ENCODE results near the gene MLST8. TPM values are rescaled to one million over a fixed set of nuclear protein-coding genes. Genes with fewer than 3 reads are reported as not detected.
"Not testable (repeated sequence)": the region's sequence is repeated elsewhere in the genome, so short reads cannot be mapped to it uniquely, and the experiment has no call there.

MLST8 gene
- total RNA-seq, 1 donor from 2014 or later, result 21.8 TPM

DNA sequence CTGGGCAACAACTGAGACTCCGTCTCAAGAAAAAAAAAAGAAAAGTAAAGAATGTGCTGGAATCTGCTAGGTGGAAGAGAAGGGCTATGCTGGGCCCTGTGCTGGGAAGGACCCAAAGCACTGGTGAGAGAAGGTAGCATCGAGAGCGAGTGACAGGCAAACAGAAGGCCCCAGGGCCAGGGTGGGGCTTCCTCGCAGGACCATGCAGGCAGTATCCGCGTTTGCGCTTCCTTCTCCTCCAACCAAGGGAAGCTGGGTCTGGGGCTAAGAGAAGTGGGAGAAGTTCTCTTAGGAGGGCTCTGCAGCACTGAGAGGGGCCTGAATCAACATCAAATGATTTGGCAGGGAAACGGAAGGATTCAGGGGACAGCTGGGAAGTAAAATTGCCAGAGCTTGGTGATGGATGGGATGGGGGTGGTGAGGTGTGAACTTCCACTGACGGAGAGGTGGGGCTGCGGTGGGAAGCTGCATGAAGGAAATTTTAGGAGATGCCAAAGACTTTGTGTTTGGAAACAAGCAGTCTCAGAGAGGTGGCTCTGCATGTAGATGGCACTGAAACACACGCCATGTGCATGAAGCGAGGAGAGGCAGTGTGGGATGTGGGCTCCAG, 51.4 kb downstream of the MLST8 start:
- no peak for ATAC-seq

DNA sequence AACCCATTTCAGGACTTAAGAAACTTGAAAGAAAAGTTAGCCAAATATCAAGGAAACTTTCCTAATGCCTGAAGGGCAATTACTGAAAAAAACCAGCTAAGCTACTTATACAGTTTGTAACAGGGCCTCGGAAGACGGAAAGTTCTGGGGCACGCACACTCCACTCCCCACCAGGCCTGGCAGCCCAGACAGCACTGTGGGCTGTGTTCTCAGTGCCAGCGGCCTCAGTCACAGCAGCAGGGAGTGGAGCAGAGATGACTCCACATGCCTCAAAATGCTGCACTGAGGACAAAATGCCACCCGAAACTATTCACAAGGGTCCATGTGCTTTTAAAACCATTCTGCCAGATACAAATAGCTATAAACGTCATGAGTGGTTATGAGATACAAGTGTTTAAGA, 52.5 kb downstream of the MLST8 start:
- DNase-seq (ENCODE audit: low spot score) (no peak), ATAC-seq (no peak)
- intact Hi-C loops (cut with DNase I), result loop anchor here (5.0 kb wide), 1 partner anchor 250 kb away; the partner anchor contains the start of gene ZNF598

More for the DNA sequence above, 51.4 kb downstream of the MLST8 start:
- no peak for DNase-seq (ENCODE audit: low spot score)
- intact Hi-C loops (cut with DNase I), result loop anchor here (5.0 kb wide), 1 partner anchor 249 kb away; the partner anchor contains the start of gene ZNF598

DNA sequence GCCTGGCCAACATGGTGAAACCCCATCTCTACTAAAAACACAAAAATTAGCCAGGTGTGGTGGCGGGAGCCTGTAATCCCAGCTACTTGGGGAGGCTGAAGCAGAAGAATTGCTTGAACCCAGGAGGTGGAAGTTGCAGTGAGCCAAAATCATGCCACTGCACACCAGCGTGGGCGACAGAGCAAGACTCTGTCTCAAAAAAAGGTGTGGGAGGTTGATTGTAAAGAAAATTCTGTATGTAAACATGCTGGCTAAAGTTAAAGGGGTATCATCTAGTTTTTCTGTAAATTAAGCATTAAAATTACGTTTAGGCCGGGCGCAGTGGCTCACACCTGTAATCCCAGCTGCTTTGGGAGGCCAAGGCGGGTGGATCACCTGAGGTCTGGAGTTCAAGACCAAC, 53.3 kb downstream of the MLST8 start:
- not testable (repeated sequence) for ATAC-seq; DNase-seq (ENCODE audit: low spot score)
- intact Hi-C loops (cut with DNase I), result loop anchor here (5.0 kb wide), 1 partner anchor 251 kb away; the partner anchor contains the start of gene ZNF598

Other genes starting within 250 kb of the MLST8 start
- 85.8 TPM for gene NDUFB10, start 245.9 kb upstream of the MLST8 start, total RNA-seq
- gene RPS2, start 240.6 kb upstream of the MLST8 start, total RNA-seq, result 990 TPM
- gene RNF151, start 238.6 kb upstream of the MLST8 start, total RNA-seq, result not detected
- gene TBL3, start 233.4 kb upstream of the MLST8 start, total RNA-seq, result 21.8 TPM
- not detected for gene NOXO1, start 224.0 kb upstream of the MLST8 start, total RNA-seq
- gene GFER, start 221.3 kb upstream of the MLST8 start, total RNA-seq, result 15.5 TPM
- 0.76 TPM for gene SYNGR3, start 215.5 kb upstream of the MLST8 start, total RNA-seq
- gene ZNF598, start 195.6 kb upstream of the MLST8 start, total RNA-seq, result 34.5 TPM
- gene NPW, start 185.7 kb upstream of the MLST8 start, total RNA-seq, result 0.36 TPM
- gene NHERF2, start 178.6 kb upstream of the MLST8 start, total RNA-seq, result 107 TPM
- 21.8 TPM for gene NTHL1, start 157.6 kb upstream of the MLST8 start, total RNA-seq
- gene TSC2, start 157.5 kb upstream of the MLST8 start, total RNA-seq, result 156 TPM
- gene PKD1, start 69.6 kb upstream of the MLST8 start, total RNA-seq, result 159 TPM
- 0.40 TPM for gene RAB26, start 56.8 kb upstream of the MLST8 start, total RNA-seq
- gene TRAF7, start 49.7 kb upstream of the MLST8 start, total RNA-seq, result 44.8 TPM
- 1.6 TPM for gene CASKIN1, start 8.8 kb upstream of the MLST8 start, total RNA-seq
- 9.9 TPM for gene BRICD5, start 5.4 kb downstream of the MLST8 start, total RNA-seq
- 11.8 TPM for gene PGP, start 9.4 kb downstream of the MLST8 start, total RNA-seq
- 22.3 TPM for gene E4F1, start 18.1 kb downstream of the MLST8 start, total RNA-seq
- gene DNASE1L2, start 31.0 kb downstream of the MLST8 start, total RNA-seq, result 1.6 TPM
- gene ECI1, start 46.1 kb downstream of the MLST8 start, total RNA-seq, result 37.6 TPM
- 103 TPM for gene RNPS1, start 62.7 kb downstream of the MLST8 start, total RNA-seq
- 39.0 TPM for gene ABCA3, start 135.3 kb downstream of the MLST8 start, total RNA-seq
- gene CCNF, start 224.0 kb downstream of the MLST8 start, total RNA-seq, result 1.8 TPM